HG03342 (cell line): Measurements from ENCODE around the gene ST6GALNAC2.
"Not testable (repeated sequence)": the region's sequence is repeated elsewhere in the genome, so short reads cannot be mapped to it uniquely, and the experiment has no call there.

Experiments used
- ATAC-seq: cut with Tn5 transposase; IDR thresholded peaks from one replicate; pipeline ENCODE4 v1.9.1; 2021; ENCODE audit warnings: mild to moderate bottlenecking, moderate library complexity; ENCODE audit not compliant: unreplicated experiment

Gene ST6GALNAC2

DNA sequence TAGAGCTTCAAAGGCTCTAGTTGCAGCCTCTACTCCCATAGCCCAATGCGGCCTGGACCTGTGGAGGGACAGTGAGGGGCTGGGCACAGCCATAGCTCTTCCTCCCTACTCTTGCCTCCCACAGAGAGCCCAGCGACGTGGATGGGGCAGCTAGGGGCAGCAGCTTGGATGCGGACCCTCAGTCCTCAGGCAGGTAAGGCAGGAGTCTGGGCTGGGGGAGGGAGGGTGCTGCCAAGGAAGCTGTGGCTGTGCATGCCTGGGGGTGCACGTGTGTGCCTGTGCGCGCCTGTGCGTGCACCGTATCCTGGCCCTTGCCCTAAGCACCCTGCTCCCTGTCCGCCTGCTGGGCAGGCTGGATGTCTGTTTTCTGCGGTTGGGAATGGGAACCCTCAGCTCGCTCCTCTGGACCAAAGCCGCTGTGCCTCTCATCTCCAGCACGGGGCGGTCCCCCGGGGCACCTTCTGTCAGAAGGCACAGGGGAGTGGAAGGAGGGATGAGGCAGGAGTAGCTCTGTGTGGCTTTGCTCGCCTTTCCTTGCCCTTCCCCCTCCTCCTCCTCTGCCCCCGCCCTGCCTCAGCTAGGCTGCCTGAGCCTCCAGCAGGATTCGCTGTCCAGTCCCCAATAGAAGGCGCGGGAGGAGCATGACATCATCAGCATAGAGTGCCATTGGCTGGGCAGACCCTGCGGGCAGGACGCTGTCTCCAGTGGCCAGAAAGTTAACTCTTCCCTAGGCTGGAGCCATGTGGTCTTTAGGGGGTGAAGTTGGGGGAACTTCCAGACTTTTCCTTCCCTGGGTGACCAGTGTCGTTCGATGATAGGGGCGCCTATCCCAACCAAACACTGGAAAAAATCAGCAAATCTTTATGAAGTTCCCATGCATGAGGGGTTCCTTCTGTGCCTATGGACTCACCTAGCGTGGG is 45.0 kb downstream of the ST6GALNAC2 start:
- ATAC-seq, result no peak

DNA sequence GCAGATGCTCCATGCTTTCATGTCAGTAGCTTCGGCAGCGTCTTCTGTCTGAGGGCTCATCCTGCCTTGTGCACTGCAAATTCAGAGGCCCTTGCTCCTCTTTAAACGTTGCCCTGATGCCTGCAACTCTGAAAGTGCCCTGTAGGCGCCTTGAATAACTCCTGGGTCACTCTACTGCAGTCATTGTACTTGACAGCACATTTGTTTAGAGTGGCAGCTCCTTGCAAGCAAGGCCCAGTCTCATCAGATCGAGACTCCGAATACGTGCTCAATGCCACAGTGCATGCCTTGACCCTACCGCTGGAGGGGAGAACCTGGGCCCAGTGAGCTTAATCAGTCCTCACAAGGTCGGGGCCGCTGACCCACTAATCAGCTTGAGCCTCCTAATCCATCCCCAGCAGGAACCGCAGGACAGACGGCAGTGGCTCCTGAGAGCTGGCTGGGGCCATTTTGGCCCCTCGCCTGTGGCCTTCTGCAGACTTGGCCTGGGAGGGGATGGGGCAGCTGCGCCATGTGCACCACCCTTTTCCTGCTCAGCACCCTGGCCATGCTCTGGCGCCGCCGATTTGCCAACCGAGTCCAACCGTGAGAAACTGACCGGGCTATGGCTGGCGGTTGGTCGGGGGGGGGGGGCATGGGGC is 45.9 kb downstream of the ST6GALNAC2 start, which contains the start of gene PRCD:
Gene PRCD (plus strand): TSS at position 414 of the 641 bp plus-strand sequence. CDS start 98 bp downstream, at position 512.
- no peak for ATAC-seq

DNA sequence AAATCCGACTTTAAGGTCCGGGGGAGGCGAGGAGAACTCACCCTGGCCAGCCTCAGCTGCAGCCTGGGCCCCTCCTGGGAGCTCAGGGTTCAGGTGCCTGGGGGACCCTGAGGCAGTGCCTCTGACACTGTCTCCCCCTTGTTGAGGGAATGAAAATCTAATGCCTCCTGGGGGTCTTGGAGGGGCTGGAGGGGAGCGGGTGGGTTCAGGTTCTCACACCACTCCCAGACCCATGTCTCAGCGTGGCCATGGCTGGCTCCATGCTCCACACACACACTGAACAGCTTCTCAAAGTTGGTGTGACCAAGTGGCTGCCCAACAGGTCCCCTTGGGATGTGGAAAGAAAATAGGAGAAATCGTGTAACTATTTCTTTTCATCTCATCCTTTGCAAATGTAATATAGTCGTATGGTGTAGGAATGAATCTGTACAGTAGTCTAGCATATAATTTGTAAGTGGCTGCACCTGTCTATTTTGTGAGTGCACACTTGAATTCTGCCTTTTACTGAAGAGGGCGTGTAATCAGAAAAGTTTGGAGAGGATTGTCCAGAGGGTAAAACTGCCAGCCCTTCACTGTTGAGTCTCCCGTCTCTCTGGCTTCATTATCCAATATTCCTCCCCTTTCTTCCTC is 46.6 kb downstream of the ST6GALNAC2 start:
- no peak for ATAC-seq

DNA sequence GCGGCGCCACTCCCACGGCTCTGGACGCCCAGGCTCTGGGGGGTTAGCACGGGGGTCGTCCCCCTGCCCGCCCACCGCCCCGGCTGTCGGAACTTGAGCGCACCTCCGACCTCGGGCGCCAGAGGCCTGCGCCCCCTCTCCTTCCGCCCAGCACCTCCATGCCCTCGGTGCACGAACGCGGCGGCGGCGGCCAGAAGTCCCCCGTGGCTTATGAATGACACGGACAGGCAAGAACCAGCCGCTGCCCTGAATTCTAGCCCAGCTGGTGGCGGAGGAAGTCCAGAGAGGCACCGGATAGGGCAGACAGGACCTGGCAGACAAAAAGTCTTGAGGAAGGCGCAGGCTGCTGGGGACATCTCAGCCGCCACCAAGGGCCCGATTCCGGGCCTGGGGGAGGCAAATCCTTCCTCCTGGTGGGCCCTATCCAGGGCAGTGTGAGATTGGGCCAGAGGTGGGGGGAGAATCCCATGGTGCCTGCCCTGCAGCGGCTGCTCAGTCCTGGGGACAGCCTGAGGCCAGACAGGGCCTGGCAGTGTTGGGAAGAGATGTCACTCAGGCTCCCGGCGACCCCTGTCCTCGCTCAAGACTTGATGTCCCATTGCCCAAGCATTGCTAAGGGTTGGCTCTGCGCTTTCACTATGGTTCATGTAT is 47.3 kb downstream of the ST6GALNAC2 start:
- ATAC-seq, result no peak

DNA sequence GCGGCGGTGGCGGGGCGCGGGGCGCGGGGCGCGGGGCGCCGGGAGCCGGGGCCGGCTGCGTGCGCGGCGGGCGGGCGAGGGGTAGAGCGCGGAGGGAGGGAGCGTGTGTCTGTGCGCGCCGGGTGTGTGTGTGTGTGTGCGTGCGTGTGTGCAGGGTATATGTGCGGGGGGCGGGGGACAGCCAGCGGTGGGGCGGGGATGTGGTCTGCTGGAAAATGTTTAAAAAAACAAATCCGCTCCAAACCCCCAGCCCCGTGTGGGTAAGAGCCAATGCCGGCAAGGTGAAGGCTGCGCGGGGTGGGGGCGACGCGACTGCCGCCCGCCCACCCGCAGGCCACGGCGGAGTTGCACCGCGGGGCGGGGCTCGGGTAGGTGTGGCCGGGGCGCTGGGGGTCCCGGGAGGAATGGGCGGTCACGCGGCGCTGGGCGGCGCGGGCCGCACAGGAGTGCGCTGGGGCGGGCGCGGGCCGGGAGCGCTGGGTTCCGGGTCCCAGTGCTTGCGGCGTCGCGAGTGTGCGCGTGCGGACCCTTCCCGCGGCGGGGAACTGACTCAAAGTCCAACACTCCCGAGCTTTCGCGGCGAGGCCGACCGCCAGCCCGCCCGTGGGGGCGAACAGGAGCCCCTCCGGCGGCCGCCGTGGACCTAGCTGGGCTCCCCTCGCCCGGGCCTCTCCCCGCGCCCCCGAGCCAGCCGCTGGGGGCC is 47.9 kb downstream of the ST6GALNAC2 start, which contains the start of gene CYGB:
Gene CYGB (minus strand): TSS at position 132 of the 703 bp plus-strand sequence. CDS start 167 bp downstream, outside the sequence.
- no peak for ATAC-seq

GRCh38 chr17:76537288-76537577 is 48.4 kb downstream of the ST6GALNAC2 start:
- no peak for ATAC-seq

DNA sequence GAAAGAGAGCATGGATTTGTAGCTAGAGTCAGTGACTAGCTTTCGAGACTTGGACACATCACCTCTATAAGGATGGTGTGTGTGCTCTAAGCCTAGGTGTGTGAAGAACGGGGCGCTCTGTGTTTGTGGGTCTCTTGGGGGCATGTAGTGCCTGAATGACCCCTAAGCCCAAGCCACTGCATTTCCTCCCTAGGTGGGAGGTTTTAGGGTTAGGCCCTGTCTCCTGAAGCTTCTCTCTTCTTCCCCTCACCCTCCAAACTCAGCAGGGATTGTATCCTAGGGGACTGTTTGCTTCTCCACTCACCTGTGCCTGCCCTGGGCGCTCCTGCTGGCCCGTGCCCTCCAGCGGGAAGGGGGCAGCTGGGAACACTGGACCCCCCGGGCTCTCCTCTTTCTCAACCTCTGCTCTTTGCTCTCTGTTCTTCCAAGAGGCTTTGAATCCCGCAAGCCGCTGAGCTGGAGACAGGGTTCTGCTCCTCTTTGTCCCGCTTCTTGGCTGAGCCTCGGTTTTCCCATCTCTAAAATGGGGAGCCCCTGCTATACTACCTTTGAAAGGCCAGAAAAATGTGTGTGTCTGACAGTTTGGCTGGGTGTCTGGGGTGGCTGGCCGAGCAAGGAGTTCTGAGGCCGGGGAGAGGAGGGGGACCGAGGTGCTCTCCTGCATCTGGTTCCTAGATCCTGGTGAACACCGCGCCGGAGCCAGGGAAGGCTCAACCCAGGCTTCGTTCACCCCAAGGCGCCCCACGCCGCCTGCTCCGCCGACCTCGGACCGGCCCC is 49.0 kb downstream of the ST6GALNAC2 start:
- ATAC-seq, result no peak

DNA sequence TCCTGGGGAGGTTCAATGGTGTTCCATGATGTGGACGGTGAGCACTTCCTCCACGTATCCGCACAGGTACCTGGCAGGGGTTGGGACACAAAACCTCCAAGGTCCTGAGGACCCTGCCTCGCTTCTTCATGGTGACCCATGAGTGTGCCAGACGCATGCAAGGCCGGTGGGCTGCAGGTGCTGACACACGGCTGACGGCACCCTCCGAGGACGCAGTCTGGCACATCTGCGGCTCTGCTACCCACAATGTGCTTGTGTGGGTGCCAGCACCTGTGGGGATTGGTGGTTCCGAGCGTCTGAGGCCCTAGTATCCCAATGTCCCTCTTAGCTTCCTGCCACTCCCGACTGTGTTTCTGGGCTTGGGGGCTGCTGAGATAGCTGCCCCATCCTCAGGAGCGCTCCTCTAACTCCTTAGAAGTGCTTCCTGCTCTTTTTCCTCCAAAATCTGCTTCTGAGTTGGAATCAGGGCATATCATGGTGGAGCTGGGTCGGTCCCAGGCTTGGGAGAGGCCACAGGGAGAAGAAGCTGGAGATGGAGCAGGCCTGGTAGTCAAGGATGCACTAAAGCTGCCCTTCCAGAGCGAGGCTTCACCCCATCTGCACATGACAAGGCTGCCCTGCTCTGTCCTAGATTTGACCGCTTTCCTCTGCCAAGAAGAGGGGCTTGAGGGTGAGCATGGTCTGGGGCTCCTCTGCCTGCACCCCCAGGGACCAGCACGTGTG is 49.7 kb downstream of the ST6GALNAC2 start:
- ATAC-seq, result no peak

DNA sequence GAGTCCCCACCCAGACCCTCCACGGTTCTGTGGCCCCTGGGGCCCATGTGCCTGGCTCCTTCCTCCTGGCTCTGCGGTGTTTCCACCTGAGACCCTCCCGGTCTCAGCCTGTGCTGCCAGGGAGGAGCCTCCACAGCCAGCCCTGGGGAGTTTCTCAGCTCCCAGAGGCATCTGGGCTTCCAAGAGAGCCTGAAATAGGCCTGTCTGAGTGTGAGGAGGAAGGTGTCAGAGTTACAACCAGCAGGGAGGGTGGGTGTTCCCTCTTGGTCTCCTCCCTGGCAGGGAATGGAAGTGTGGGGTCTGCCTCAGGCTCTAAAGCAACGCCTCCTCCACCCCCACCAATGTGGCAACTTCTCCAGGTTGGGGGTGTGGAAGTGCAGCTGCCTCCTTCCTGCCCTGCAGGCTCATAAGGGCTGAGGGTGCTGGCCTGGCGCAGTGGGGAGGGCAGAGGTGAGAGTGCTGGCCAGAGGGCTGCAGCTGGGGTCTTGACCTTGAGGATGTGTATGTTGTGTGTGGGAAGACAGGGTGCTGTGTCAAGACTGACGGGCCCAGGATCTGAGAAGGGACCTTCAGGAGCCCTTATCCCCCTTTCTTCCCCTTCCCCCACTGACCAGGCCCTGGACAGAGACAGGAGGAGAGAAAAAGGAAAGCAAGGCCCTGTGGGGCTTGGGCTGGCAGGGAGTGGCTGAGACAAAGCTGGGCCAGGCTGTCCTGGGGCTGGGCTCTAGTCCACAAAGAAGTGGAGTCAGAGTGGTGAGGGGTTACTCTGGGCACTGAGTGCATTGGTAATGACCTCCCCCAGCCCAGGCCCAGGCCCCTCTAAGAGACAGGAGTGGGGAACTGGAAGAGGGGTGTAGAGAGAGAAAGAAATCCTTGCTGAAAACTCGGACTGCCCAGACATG is 50.6 kb downstream of the ST6GALNAC2 start:
- ATAC-seq, result no peak

- not testable (repeated sequence) for ATAC-seq
These were observed 51.9 kb downstream of the ST6GALNAC2 start for GRCh38 chr17:76533640-76534359.

DNA sequence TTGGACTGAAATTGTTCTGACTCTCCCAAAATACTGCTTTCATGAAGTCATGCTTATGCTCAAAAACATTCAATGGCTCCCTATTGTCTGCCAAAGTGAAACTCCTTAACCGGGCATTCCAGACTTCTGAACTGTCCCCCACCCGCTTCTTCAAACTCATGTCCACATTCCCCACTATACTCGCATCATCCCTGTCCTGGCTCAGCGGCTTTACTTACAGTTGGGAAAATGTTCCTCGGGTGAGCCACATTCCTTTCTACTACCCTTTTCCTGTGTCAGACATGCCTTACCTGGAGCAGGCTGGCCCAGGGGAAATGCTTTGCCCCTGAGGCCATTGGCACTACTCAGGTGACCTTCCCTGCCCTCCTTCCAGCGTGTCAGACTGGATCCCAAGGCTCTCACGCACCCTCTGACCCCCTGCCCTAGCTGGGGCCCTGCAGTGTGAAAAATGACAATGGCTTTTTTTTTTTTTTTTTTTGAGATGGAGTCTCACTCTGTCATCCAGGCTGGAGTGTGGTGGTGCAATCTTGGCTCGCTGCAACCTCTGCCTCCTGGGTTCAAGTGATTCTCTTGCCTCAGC is 53.5 kb downstream of the ST6GALNAC2 start:
- ATAC-seq, result no peak

DNA sequence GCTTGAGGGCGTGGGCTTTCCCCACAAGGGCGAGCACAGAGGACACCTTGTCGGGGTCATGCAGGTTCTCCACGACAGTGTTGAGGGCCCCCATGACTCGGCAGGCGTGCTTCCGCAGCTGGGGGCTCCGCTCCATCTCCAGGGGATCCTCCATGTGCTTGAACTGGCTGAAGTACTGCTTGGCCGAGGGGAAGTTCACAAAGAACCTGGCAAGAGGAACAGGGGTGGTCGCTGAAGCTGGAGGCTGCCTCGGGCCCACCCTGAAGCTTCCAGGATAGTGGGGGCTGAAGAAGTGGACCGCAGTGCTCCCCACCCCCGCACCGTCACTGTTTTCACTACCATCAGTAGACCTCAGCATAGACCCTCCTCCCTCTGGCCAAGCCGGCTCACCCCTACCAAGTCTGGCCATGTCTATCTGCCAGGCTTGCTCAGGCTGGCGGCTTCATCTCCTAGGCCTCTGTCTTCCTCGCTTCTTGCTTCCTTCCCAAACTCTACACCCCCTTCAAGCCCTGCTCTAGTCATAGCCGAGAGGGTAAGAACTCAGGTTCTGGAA is 54.1 kb downstream of the ST6GALNAC2 start:
- no peak for ATAC-seq

DNA sequence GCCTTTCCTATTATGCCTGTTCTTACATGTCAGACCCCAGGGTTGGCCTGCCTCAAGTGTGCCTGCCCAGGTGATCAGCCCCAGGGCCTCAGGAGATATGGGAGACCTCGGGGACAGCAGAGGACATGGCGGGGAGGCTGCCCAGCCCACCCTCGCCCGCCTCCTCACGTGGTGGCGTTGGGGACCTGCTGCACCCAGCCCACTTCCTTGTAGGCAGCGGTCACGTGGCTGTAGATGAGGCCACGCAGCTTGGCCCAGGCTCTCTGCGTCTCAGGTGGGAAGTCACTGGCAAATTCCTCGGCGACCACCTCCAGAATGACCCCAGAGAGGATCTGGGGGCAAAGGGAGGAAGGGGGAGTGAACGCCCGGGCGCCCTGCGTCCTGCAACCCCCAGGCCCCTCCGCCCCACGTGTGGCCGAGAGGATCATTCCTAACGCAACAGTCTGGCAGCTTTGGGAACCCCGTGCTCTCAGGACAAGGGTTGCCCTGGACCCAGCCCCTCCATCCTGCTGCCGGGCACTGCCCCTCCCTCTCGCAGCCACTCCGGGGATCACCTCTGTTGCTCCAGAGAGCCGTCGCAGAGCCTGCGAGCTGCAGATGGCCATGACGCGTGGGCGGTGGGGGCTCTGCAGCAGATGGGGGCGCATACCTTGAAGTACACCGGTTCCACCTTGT is 54.7 kb downstream of the ST6GALNAC2 start:
- ATAC-seq, result no peak

- no peak for ATAC-seq
These were observed 55.5 kb downstream of the ST6GALNAC2 start for GRCh38 chr17:76530095-76530723.

DNA sequence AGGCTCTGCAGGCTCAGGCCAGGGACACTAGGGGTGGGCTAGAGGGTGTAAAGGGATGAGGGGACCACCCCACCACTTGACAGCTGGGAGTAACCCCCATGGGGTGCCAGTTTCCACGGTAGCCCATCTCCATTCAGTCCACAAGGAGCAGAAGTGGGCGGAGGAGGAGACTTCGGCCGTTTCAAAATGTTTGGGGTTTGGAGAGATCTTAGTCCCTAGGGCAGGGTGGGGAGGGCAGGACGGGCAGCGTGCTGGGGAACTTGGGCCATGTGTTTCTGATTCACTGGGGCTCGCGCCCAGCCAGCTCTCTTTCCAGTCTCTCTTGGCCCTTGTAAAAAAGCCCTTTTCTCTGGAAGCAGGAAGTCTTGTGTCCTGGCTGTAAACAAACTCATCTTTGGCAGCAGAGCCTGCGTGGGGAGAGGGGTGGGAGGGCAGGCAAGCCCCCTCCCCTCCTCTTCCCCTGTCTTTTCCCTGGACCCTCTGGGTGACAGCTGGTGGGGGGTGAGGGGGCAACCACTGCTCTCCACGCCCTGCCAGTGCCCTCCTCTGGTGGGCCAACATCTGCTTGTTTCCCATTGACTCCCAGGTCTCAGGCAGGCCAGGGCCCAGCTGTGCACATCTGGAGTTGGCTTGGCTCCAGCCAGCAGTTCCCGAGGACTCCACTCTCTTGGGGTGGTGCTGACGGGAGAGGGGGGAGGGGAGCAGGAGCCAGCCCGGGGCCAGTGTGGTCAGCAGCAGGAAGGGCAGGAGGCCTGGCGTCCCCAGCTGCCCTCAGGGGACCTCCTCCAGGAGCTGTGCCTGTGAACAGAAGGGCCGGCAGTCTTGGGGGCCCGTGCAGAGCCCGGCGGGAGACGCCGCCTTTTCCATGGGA is 56.2 kb downstream of the ST6GALNAC2 start:
- no peak for ATAC-seq
